DMS53 treated with DMSO at 0.1 percent for 48 hours (cell line): ENCODE results near the gene LCN15.
"Not testable (repeated sequence)": the region's sequence is repeated elsewhere in the genome, so short reads cannot be mapped to it uniquely, and the experiment has no call there.

Experiments used
- DNase-seq: peaks from one replicate; lab custom pipeline; 2025; ENCODE audit not compliant: unreplicated experiment; lab: John Stamatoyannopoulos, UW

Gene LCN15

GRCh38 chr9:136756134-136756438, 8.2 kb downstream of the LCN15 start:
- no peak for DNase-seq

DNA sequence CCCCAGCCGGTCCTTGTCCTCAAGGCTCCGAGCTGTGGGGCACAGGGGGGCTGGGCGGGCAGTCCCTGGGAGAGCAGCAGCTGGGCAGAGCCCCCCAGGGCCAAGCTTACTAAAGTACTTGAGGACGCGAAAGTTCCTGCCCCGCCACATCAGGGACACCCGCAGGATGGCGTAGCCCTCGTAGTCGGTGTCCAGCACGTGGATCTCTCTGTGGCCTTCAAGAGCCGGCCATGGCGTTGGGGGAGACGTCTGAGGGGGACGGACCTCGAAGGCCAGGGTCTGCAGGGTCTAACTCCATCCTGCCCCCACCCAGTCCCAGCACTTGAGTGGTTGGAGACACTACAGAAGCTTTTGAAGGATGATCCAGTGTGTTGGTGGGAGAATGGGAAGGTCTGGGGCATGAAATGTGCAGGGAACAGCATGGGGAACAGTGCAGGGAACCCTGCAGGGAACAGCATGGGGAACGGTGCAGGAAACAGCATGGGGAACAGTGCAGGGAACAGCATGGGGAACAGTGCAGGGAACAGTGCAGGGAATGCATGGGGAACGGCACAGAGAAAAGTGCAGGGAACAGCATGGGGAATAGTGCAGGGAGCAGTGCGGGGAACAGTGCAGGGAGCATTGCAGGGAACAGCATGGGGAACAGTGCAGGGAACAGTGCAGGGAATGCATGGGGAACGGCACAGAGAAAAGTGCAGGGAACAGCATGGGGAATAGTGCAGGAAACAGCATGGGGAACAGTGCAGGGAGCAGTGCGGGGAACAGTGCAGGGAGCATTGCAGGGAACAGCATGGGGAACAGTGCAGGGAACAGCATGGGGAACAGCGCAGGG, 8.8 kb downstream of the LCN15 start:
- DNase-seq: not testable (repeated sequence)

GRCh38 chr9:136754626-136755301, 9.6 kb downstream of the LCN15 start:
- no peak for DNase-seq

DNA sequence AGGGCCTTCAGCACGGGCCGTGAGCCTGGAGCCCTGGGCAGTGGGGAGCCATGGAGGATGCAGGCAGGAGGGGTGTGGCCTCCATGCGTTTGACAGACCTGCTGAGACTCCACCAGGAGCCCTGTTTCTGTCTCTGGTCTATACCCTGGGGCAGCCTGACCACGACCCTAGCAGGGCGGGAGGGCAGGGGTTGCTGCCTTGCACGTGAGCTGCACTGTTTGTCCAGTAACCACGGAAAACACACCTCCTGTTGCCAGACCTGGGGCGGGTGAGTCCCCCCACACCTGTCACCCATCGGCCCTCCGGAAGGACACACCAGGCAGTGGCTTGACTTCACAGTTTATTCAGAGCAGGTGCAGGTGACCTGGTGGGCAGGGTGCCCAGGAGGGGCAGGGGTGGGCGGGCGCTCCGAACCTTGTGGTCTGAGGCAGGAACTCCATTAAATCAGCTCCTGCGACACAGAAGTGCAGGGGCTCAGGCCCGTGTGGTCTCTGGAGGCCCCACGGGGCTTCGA, 10.2 kb downstream of the LCN15 start:
- DNase-seq: peak; percentile 9

DNA sequence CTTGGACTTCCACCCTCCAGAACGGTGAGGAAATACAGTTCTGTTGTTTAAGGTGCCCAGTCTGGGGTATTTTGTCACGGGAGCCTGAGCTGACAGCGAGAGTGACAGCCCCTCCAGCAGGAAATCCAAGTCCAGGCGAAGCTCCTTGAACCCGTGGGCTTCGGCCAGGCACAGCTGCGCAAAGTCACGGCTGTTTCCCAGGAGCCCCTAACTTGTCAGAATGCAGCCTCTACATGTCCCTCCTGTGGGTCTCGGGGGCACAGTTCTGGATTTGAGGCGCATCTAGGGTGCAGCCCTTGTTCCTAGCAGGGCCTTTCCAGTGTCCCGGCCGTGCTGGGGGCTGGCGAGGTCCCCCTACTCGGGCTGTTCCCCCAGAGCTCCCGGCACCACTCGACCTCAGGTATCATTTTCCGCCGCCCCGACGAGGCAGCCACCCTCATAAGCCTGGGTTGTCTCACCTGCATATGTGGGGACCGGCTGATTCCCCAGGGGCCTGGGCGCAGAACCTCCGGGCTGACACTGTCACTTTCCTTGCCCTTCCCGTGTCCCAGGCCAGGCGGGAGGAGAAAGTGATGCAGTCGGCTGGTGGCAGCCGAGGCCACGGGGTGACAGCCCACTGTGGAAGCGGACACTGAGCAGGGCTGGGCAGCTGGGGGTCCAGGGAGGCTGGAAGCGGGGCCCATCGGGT, 10.8 kb downstream of the LCN15 start:
- DNase-seq: no peak

GRCh38 chr9:136751814-136752213, 12.5 kb downstream of the LCN15 start:
- no peak for DNase-seq

DNA sequence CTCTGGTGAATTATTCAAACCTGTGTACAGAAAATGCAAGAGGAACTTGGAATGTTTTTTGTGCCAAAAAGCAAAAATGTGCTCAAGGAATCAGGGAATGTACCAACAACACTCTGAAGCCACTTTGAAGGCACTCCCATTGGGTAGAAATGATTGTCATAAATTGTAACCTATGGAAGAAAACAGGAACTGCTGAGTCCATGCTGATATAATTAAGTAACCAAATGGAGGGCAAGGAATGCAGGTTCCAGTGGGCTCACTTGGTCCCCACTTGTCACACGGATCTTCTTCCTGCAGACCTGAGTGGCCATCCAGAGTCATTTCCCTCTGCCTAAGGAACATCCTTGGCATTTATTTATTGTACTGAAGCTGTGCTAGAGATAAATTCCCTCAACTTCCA, 13.1 kb downstream of the LCN15 start:
- no peak for DNase-seq

DNA sequence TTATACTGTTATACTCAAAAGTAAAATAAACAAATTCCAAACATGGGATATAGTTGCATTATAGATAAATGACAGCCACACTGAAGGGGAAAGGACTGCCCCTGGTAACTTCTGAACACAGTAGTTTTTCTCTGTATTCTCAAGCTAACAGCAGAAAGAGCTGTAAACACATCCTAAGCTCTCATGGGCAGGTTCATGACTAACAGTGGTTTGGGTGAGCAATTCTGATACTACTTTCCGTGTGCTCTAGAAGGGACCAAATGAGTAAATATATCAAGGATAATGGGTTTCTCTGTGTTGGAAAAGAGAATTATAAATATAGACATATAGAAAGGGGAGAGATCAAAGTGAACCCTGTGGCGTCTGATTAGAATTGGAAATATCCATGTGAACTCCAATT, 13.8 kb downstream of the LCN15 start:
- no peak for DNase-seq

DNA sequence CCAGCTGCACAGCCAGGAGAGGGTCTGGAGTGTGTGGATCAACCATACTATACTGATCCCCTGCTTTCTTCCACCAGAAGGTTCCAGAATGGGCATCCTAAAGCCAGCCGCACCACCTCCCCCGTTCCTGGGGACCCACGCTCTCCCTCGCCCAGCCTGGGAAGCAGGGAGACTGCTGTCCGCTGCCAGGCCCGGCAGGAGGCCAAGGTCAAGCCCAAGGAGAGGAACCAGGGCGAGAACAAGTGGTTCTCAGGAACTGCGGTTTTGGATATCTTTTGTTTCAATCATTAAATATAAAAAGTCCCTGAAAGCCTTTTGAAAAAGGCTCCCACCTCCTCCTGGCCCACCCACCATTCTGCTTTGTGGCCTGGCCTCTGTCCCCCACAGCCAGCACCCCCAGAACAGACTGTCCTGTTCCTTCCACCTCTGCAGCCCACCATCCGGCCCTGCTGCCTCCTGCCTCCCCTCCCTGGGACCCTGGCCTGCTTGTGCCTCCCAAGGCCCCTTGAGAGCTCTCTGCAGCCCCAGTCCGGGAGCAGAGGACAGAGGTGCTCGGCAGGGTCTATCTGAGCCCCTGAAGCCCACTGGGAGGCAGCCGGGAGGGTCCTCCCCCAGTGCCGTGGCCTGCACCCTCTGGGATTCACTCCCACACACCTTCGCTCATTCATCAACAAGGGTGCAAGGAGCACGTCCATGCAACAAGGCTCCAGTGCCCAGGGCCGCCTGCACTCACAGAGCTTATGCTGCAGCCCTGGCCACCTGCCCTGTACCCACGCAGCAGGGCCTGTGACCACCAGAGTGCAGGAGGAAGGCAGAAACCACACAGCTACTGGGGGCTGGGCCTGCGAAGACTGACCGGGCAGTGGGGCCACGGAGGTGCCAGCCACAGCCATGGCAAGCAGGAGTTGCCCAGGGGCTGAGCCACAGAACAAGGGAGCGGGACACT, 15.4 kb downstream of the LCN15 start:
- no peak for DNase-seq

- no peak for DNase-seq
Measured at GRCh38 chr9:136748201-136748600, 16.1 kb downstream of the LCN15 start, which contains the start of gene LCN6. Gene LCN6, minus strand, starts transcription at chr9:136748525. Its CDS starts 42 bp downstream, at chr9:136748483.

DNA sequence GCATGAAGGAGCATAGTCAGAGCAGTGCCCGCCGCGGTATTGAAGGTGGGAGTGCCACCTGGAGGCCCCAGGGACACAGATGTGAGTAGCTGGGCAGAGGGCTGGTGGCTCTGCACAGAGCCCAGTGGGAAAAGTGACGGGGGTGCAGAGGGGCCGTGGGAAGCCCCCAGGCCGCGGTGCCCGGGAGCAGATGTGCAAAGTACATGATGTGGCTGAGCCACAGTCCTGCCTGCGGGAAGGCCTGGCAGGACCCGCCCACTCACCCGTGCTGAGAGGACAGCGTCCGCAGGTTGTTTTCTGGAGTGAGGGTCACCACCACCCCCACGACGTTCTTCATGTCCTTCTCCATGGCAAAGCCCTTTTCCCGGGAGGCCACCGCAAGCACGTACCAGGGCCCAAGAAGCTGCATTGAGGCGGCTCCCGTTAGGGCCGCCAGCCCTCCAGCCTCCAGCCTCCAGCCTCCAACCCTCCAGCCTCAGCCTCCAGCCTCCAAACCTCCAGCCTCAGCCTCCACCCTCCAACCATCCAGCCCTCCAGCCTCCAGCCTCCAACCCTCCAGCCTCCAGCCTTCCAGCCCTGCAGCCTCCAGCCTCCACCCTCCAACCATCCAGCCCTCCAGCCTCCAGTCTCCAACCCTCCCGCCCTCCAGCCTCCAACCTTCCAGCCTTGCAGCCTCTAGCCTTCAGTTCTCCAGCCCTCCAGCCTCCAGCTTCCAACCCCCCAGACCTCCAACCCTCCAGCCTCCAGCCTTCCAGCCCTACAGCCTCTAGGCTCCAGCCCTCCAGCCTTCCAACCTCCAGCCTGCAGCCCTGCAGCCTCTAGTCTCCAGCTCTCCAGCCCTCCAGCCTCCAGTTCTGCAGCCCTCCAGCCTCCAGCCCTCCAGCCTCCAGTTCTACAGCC, 16.9 kb downstream of the LCN15 start:
- DNase-seq: no peak

GRCh38 chr9:136746621-136747020, 17.7 kb downstream of the LCN15 start:
- DNase-seq: no peak

DNA sequence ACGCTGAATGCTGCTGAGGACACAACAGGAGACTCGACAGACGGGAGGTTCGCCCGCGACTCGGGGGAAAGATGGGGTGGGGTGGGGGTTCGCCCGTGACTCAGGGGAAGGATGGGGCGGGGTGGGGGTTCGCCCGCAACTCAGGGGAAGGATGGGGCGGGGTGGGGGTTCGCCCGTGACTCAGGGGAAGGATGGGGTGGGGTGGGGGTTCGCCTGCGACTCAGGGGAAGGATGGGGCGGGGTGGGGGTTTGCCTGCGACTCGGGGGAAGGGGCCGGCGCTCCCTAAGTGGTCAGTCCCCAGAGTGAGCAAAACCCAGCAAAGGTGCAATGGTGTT, 18.2 kb downstream of the LCN15 start:
- no peak for DNase-seq

DNA sequence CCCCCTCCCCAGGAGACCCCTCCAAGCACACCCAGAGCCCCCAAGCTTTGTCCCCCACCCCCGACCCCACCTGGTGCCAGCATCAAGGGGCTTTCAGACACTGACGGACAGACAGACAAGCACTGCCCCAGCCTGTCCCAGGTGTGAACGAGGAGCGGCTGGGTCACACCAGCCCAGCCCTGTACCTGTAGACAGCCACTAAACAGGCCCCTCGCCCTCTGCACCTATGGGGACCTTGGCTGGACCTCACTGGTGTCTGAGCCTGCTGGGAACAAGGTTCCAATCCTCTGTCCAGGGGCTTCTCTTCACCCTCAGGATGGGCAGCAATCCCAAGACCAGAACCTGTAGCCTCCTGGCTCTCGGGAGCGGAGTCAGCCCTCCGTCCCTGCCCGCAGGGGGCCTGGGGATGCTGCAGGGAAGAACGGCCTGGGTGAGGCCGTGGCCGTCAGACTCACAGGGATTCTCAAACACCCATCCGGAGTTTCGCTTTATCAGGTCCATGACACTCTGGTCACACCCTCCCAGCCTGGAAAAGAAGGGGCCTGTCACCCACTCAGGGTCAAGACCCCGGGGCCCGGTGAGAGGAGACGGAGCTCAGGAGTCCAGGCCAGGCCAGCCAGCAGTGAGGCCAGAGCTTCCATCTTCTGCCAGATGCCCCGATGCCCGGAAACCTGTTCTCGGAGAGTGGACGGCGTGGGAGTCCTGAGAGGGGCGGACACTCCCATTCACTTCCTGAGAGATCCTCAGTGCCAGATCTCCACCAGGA, 18.7 kb downstream of the LCN15 start:
- DNase-seq: no peak

DNA sequence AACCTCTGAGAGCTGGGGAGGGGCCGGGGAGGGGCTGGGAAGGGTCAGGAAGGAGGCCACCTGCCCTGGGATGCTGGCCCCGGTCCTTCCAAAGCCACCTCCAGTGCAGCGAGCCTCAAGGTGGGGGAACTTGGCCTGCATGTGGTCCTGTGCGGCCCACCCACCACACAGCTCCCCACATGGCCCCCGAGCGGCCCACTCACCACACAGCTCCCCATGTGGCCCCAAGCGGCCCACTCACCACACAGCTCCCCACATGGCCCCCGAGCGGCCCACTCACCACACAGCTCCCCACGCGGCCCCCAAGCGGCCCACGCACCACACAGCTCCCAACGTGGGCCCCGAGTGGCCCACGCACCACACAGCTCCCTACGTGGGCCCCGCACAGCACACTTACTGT, 19.5 kb downstream of the LCN15 start:
- no peak for DNase-seq

- DNase-seq: no peak
Measured at GRCh38 chr9:136743639-136744211, 20.6 kb downstream of the LCN15 start.

DNA sequence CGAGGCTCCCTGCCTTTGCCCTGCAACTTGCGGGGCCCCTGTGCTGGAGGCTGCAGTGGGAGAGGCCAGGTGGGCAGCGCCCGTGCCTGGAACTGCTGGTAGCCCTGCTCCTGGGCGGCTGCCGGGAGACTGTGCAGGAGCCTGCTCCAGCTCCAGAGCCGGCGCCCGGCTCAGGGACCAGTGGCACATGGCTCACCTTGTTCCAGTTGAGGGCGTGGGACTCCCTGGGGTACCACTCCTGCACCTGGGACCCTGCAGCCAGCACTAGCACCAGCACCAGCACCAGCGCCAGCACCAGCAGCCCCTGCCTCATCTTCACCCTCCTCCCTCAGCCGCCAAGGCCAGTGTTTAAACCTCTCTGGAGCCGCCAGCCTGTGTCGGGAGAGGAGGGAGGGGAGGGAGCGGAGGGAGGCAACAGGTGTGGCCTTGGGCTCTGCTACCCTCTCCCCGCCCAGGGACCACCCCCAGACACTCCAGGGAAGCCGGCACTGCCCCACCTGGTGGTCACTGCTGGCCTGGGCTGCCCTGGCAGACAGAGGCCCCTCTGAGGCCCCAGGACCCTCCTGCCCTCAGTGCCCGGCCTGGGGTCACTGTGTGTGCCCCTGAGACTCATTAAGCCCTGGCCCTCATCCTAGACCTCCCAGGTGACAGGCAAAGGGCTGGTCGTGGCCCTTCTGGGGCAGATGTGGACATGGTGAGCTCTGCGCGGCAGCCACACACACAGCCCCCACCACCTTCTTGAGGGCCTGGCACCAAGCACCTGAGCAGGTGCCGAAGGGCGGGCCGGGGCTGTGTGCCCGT, 21.5 kb downstream of the LCN15 start, which contains the start of gene LCN10:
Gene LCN10 (minus strand): TSS at position 350 of the 801 bp plus-strand sequence. CDS start 37 bp downstream, at position 313.
- peak; percentile 59 for DNase-seq
